GM12878 (cell line): Measurements from ENCODE around the gene CDH4. TPM values are rescaled to one million over a fixed set of nuclear protein-coding genes. Genes with fewer than 3 reads are reported as not detected.

ENCODE experiments used
- ATAC-seq: fragments of 200-7000 bp; cut with Tn5 transposase; 3 replicates; pipeline ENCODE4 v1.9.1; 2020; ENCODE audit warnings: mild to moderate bottlenecking, moderate library complexity
- BruUV-seq: library from RNA; stranded (reverse); fragments of 400-500 nt; replicated peaks from 2 replicates; lab custom pipeline; 2021; lab: Mats Ljungman, UMichigan
- CTCF ChIA-PET: fragments of 300-600 bp; sonication (Branson Sonifier 250); formaldehyde crosslinking; extraction: SDS; loops from one replicate; lab custom pipeline; 2021; ENCODE audit warnings: inconsistent platforms; lab: Yijun Ruan, JAX
- POLR2A ChIA-PET: fragments of 350-600 bp; formaldehyde crosslinking; extraction: SDS; loops from one replicate; lab custom pipeline; 2021; ENCODE audit warnings: inconsistent platforms; lab: Charles Lee
- RAD21 ChIA-PET: fragments of 300-600 bp; sonication (Branson Sonifier 250); formaldehyde crosslinking; loops from one replicate; lab custom pipeline; 2023; ENCODE audit warnings: antibody characterized with exemption; ENCODE audit not compliant: unreplicated experiment; lab: Charles Lee
- SMC1A ChIA-PET: fragments of 300-600 bp; sonication (Branson Sonifier 250); formaldehyde crosslinking; loops from one replicate; lab custom pipeline; 2023; ENCODE audit not compliant: unreplicated experiment, uncharacterized antibody; lab: Charles Lee
- DNase-seq: peaks from one replicate; pipeline ENCODE4 v3.0.0-alpha.2; 2011; ENCODE audit warnings: low read depth, low spot score
- FAIRE-seq: peaks from 3 replicates; lab custom pipeline; 2011; peaks lifted over from hg19 to GRCh38; lab: Jason Lieb, UNC
- H2AFZ ChIP-seq: 2 replicates; pipeline ENCODE4 v1.6.0; 2011; ENCODE audit warnings: low read depth, low read length, control low read depth; ENCODE audit not compliant: control insufficient read depth
- H3K27ac ChIP-seq: 2 replicates; pipeline ENCODE4 v1.5.1; 2011; ENCODE audit warnings: control low read depth; ENCODE audit not compliant: control insufficient read depth, insufficient read depth
- H3K27me3 ChIP-seq, 2 experiments: replicated peaks in 1 of 2; 2 replicates each; pipeline versions ENCODE4 v1.6.0 to v1.6.1; 2011; ENCODE audit warnings: low read length in 1 of 2; ENCODE audit not compliant: control insufficient read depth in 2 of 2, insufficient read depth in 2 of 2
- H3K36me3 ChIP-seq, 2 experiments: 2 replicates each; pipeline ENCODE4 v1.5.1; 2011; ENCODE audit warnings: low read length in 1 of 2; ENCODE audit not compliant: control insufficient read depth in 2 of 2, insufficient read depth in 2 of 2
- H3K4me1 ChIP-seq: 2 replicates; pipeline ENCODE4 v1.6.1; 2011; ENCODE audit warnings: mild to moderate bottlenecking, low read length, moderate library complexity, mixed read lengths; ENCODE audit not compliant: control insufficient read depth, insufficient read depth
- H3K4me2 ChIP-seq: 2 replicates; pipeline ENCODE4 v1.6.0; 2011; ENCODE audit warnings: control low read depth; ENCODE audit not compliant: control insufficient read depth, insufficient read depth
- H3K4me3 ChIP-seq: fragments of 200-600 bp; sonication (generic); 2 replicates; pipeline ENCODE4 v1.5.1; 2016
- H3K79me2 ChIP-seq: 2 replicates; pipeline ENCODE4 v1.6.0; 2011; ENCODE audit warnings: low read length; ENCODE audit not compliant: control insufficient read depth, insufficient read depth
- H3K9ac ChIP-seq: 2 replicates; pipeline ENCODE4 v1.8.0; 2011; ENCODE audit warnings: low read length, control low read depth, mixed read lengths; ENCODE audit not compliant: control insufficient read depth, insufficient read depth
- H3K9me3 ChIP-seq: replicated peaks from 3 replicates; pipeline ENCODE4 v1.5.1; 2011; ENCODE audit warnings: mild to moderate bottlenecking, low read length; ENCODE audit not compliant: control insufficient read depth, insufficient read depth
- H4K20me1 ChIP-seq: 2 replicates; pipeline ENCODE4 v1.6.0; 2011; ENCODE audit not compliant: control insufficient read depth, insufficient read depth
- BMI1 ChIP-seq: fragments of 450-650 bp; IDR thresholded peaks from 2 replicates; pipeline ENCODE4 v1.6.1; 2016; ENCODE audit warnings: mild to moderate bottlenecking, moderate library complexity, borderline replicate concordance
- HDGF ChIP-seq: fragments of 450-650 bp; IDR thresholded peaks from 2 replicates; pipeline ENCODE4 v1.6.1; 2016; ENCODE audit warnings: antibody characterized with exemption
- IKZF2 ChIP-seq, 2 experiments: fragments of 450-650 bp; IDR thresholded peaks; 2 replicates each; pipeline ENCODE4 v1.6.1; 2017; ENCODE audit warnings: mild to moderate bottlenecking in 2 of 2, moderate library complexity in 2 of 2
- MEF2B ChIP-seq: fragments of 450-650 bp; IDR thresholded peaks from 2 replicates; pipeline ENCODE4 v1.6.1; 2018; ENCODE audit warnings: mild to moderate bottlenecking, moderate library complexity; ENCODE audit not compliant: partially characterized antibody, poor library complexity, severe bottlenecking
- RB1 ChIP-seq: fragments of 450-650 bp; formaldehyde crosslinking; IDR thresholded peaks from 2 replicates; pipeline ENCODE4 v1.6.1; 2017; ENCODE audit warnings: mild to moderate bottlenecking, borderline replicate concordance
- SUZ12 ChIP-seq: fragments of 200-600 bp; sonication (generic); IDR thresholded peaks from one replicate; pipeline ENCODE4 v1.6.1; 2018; ENCODE audit warnings: antibody characterized with exemption, mild to moderate bottlenecking; ENCODE audit not compliant: unreplicated experiment
- TCF12 ChIP-seq: IDR thresholded peaks from 2 replicates; pipeline ENCODE4 v1.6.1; 2011; ENCODE audit warnings: low read depth, mild to moderate bottlenecking, low read length
- WGBS: methylation state at CpG from one replicate; pipeline ENCODE4 v1.1.6; 2016; ENCODE audit warnings: low lambda C conversion rate; ENCODE audit not compliant: insufficient replicate concordance, insufficient coverage; ENCODE audit errors: missing lambda C conversion rate; 5-methylcytosine and 5-hydroxymethylcytosine counted together
- in situ Hi-C: fragments of 300-500 bp; cut with MboI; formaldehyde crosslinking; loops from 9 replicates; pipeline ENCODE4 v1.14.3; 2018; ENCODE audit warnings: mixed read lengths
- intact Hi-C: fragments of 100-400 bp; cut with micrococcal nuclease; formaldehyde crosslinking; loops from one replicate; pipeline ENCODE4 v1.14.2; 2022; ENCODE audit not compliant: unreplicated experiment
- polyA plus RNA-seq, 11 experiments: library from polyadenylated mRNA; depleted of rRNA in 4 of 11; unstranded in 6 of 11; stranded (reverse) in 5 of 11; fragments of >200 nt; fragmentation: Nextera tagmentation in 4 of 11; fragmentation: Illumina TruSeq in 1 of 11; extraction: Ambion mirVana in 4 of 11; extraction: Trizol in 1 of 11; gene quantifications; 1 replicate in 1 of 11; 2 replicates in 10 of 11; pipeline versions ENCODE4 v1.2.1 to v1.2.3, GENCODE V29; 2011 to 2016; ENCODE audit warnings: inconsistent platforms in 2 of 11, missing spikeins in 2 of 11, low read depth in 1 of 11
- total RNA-seq, 4 experiments: library from RNA; depleted of rRNA in 3 of 4; stranded (reverse); fragments of >200 nt in 3 of 4; fragmentation: Illumina TruSeq in 1 of 4; extraction: Trizol in 1 of 4; gene quantifications; 2 replicates each; pipeline versions ENCODE4 v1.2.1 to v1.2.3, GENCODE V29; 2013 to 2021
- TF ChIP-seq, protein P1 (sequence below): fragments of 450-650 bp; IDR thresholded peaks from 2 replicates; pipeline ENCODE4 v1.6.1; 2017; ENCODE audit warnings: borderline replicate concordance
- TF ChIP-seq, protein P2 (sequence below): fragments of 450-650 bp; IDR thresholded peaks from 2 replicates; pipeline ENCODE4 v1.6.1; 2016; ENCODE audit warnings: mild to moderate bottlenecking
- TF ChIP-seq, protein P3 (sequence below): fragments of 450-650 bp; IDR thresholded peaks from 2 replicates; pipeline ENCODE4 v1.6.1; 2017; ENCODE audit warnings: mild to moderate bottlenecking, moderate library complexity
- TF ChIP-seq, protein P4 (sequence below): IDR thresholded peaks from 2 replicates; pipeline ENCODE4 v1.6.1; 2011; ENCODE audit warnings: mild to moderate bottlenecking, low read depth, low read length, moderate library complexity; ENCODE audit not compliant: insufficient replicate concordance

CDH4 gene
- total and polyA plus RNA-seq, 10 of the 15 experiments (the other 5 are each of a cell fraction or from before 2014, with no cell fraction given), result not detected

DNA sequence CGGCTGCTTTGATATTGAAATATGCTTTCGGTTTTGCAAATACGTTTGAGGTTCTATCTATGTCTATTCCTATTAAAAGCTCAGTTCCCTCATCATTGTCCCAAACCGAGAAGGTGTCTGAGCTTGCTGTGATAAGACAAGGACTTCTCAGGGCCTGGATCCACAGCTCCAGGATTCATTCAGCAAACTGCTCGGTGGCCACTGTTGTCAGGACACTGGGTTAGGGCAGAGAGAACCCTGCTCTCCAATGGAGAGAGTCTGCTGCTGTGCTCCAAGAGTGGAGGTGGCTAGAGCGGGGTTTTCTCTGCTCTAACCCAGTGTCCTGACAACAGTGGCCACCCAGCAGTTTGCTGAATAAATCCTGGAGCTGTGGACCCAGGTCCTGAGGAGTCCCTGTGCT, 198.5 kb downstream of the CDH4 start:
- no peak overlapping the region for H3K9ac ChIP-seq
- no peaks in the 10 kb centered on the region for H3K27me3 ChIP-seq
- BruUV-seq, result no TSS peak
- H3K4me3 ChIP-seq, result no peak overlapping the region
- POLR2A ChIA-PET, result no interaction called here
- H3K4me1 ChIP-seq, result no peaks in the 10 kb centered on the region
- FAIRE-seq (no peak), ATAC-seq (no peak), DNase-seq (no peak)
- CTCF ChIA-PET, result interaction anchor here (0.6 kb wide), 1 partner anchor 476 kb away, joined by 3 read pairs; no protein-coding TSS in a partner anchor
- TF ChIP-seq, protein P1, sequence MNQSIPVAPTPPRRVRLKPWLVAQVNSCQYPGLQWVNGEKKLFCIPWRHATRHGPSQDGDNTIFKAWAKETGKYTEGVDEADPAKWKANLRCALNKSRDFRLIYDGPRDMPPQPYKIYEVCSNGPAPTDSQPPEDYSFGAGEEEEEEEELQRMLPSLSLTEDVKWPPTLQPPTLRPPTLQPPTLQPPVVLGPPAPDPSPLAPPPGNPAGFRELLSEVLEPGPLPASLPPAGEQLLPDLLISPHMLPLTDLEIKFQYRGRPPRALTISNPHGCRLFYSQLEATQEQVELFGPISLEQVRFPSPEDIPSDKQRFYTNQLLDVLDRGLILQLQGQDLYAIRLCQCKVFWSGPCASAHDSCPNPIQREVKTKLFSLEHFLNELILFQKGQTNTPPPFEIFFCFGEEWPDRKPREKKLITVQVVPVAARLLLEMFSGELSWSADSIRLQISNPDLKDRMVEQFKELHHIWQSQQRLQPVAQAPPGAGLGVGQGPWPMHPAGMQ, result no peak
- TF ChIP-seq BMI1, result no peak
- TF ChIP-seq IKZF2 (IDR thresholded peaks at IDR 0.05), result no peak
- TF ChIP-seq, protein P2, sequence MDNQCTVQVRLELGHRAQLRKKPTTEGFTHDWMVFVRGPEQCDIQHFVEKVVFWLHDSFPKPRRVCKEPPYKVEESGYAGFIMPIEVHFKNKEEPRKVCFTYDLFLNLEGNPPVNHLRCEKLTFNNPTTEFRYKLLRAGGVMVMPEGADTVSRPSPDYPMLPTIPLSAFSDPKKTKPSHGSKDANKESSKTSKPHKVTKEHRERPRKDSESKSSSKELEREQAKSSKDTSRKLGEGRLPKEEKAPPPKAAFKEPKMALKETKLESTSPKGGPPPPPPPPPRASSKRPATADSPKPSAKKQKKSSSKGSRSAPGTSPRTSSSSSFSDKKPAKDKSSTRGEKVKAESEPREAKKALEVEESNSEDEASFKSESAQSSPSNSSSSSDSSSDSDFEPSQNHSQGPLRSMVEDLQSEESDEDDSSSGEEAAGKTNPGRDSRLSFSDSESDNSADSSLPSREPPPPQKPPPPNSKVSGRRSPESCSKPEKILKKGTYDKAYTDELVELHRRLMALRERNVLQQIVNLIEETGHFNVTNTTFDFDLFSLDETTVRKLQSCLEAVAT, result no peak
- no peak for TF ChIP-seq HDGF
- TF ChIP-seq, protein P3, sequence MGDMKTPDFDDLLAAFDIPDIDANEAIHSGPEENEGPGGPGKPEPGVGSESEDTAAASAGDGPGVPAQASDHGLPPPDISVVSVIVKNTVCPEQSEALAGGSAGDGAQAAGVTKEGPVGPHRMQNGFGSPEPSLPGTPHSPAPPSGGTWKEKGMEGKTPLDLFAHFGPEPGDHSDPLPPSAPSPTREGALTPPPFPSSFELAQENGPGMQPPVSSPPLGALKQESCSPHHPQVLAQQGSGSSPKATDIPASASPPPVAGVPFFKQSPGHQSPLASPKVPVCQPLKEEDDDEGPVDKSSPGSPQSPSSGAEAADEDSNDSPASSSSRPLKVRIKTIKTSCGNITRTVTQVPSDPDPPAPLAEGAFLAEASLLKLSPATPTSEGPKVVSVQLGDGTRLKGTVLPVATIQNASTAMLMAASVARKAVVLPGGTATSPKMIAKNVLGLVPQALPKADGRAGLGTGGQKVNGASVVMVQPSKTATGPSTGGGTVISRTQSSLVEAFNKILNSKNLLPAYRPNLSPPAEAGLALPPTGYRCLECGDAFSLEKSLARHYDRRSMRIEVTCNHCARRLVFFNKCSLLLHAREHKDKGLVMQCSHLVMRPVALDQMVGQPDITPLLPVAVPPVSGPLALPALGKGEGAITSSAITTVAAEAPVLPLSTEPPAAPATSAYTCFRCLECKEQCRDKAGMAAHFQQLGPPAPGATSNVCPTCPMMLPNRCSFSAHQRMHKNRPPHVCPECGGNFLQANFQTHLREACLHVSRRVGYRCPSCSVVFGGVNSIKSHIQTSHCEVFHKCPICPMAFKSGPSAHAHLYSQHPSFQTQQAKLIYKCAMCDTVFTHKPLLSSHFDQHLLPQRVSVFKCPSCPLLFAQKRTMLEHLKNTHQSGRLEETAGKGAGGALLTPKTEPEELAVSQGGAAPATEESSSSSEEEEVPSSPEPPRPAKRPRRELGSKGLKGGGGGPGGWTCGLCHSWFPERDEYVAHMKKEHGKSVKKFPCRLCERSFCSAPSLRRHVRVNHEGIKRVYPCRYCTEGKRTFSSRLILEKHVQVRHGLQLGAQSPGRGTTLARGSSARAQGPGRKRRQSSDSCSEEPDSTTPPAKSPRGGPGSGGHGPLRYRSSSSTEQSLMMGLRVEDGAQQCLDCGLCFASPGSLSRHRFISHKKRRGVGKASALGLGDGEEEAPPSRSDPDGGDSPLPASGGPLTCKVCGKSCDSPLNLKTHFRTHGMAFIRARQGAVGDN, result no peak
- no peak for TF ChIP-seq SUZ12
- TF ChIP-seq, protein P4, sequence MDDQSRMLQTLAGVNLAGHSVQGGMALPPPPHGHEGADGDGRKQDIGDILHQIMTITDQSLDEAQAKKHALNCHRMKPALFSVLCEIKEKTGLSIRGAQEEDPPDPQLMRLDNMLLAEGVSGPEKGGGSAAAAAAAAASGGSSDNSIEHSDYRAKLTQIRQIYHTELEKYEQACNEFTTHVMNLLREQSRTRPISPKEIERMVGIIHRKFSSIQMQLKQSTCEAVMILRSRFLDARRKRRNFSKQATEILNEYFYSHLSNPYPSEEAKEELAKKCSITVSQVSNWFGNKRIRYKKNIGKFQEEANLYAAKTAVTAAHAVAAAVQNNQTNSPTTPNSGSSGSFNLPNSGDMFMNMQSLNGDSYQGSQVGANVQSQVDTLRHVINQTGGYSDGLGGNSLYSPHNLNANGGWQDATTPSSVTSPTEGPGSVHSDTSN, result no peak
- TF ChIP-seq RB1, result no peak
- TF ChIP-seq TCF12, result no peak
- no peak for TF ChIP-seq MEF2B
- SMC1A ChIA-PET, result no interaction called here
- no peaks in the 10 kb centered on the region; the same call in 2 of the 3 replicates for H3K9me3 ChIP-seq
- RAD21 ChIA-PET, result no interaction called here
- intact Hi-C loops (no loop called here), in situ Hi-C loops (no loop called here)
- no peaks in the 10 kb centered on the region for H4K20me1 ChIP-seq
- WGBS, result 43% methylated on average over 6 of the region's 6 CpGs
- H3K27ac ChIP-seq, result no peak overlapping the region
- no peaks in the 10 kb centered on the region for H3K36me3 ChIP-seq
- H2AFZ ChIP-seq, result no peak overlapping the region
- no peak overlapping the region for H3K4me2 ChIP-seq
- no peaks in the 10 kb centered on the region for H3K79me2 ChIP-seq
